Measurements from ENCODE around the gene CPLANE1.

The CPLANE1 gene

GRCh38 chr5:37090781-37091180 lies 158.4 kb downstream of the CPLANE1 start (continued):
- TF ChIP-seq POU6F1 (CRISPR knock-in tag; IDR thresholded peaks at IDR 0.05; ENCODE audit: borderline replicate concordance, low read depth) (no peak), ZNF565 (CRISPR knock-in tag; conservative IDR thresholded peaks at IDR 0.05; ENCODE audit: low read depth) (no peak), BACH2 (CRISPR knock-in tag; IDR thresholded peaks at IDR 0.05; ENCODE audit: borderline replicate concordance) (no peak), PATZ1 (CRISPR knock-in tag; IDR thresholded peaks at IDR 0.05; ENCODE audit: borderline replicate concordance) (no peak), ISL1 (CRISPR knock-in tag; IDR thresholded peaks at IDR 0.05) (no peak)

- TF ChIP-seq CREB5 (CRISPR knock-in tag; IDR thresholded peaks at IDR 0.05; ENCODE audit: low read depth) (no peak), ZFP3 (CRISPR knock-in tag; IDR thresholded peaks at IDR 0.05) (no peak)
- ATAC-seq, result no peak
Measured at GRCh38 chr5:37090123-37090726, 159.0 kb downstream of the CPLANE1 start.

- TF ChIP-seq CSDC2 (CRISPR knock-in tag; IDR thresholded peaks at IDR 0.05), result no peak
- TF ChIP-seq CREB5 (CRISPR knock-in tag; IDR thresholded peaks at IDR 0.05; ENCODE audit: low read depth), result no peak
- TF ChIP-seq GLIS3 (CRISPR knock-in tag; IDR thresholded peaks at IDR 0.05), result no peak
- no peak for TF ChIP-seq PPARA (CRISPR knock-in tag; IDR thresholded peaks at IDR 0.05; ENCODE audit: borderline replicate concordance)
- TF ChIP-seq ZNF8 (CRISPR knock-in tag; IDR thresholded peaks at IDR 0.05), result no peak
- no peak for TF ChIP-seq BACH2 (CRISPR knock-in tag; IDR thresholded peaks at IDR 0.05; ENCODE audit: borderline replicate concordance)
- TF ChIP-seq SNAI2 (CRISPR knock-in tag; IDR thresholded peaks at IDR 0.05), result no peak
- TF ChIP-seq TOX (CRISPR knock-in tag; IDR thresholded peaks at IDR 0.05; ENCODE audit: borderline replicate concordance), result no peak
- no peak for TF ChIP-seq CSRNP3 (CRISPR knock-in tag; IDR thresholded peaks at IDR 0.05)
- TF ChIP-seq POU6F1 (CRISPR knock-in tag; IDR thresholded peaks at IDR 0.05; ENCODE audit: borderline replicate concordance, low read depth), result no peak
- no peak for TF ChIP-seq PATZ1 (CRISPR knock-in tag; IDR thresholded peaks at IDR 0.05; ENCODE audit: borderline replicate concordance)
- no peak for ATAC-seq
Measured at GRCh38 chr5:37088009-37088408, 161.2 kb downstream of the CPLANE1 start.

Data from SK-N-SH treated with all-trans-retinoic acid at 6 μM for 48 hours (cell line).